Retinal pigment epithelial cell (primary cell): Measurements from ENCODE around the gene HSPA4.
"Not testable (repeated sequence)": the region's sequence is repeated elsewhere in the genome, so short reads cannot be mapped to it uniquely, and the experiment has no call there.

Experiments used
- DNase-seq: peaks from one replicate; pipeline ENCODE4 v3.0.0-alpha.2; 2010; ENCODE audit warnings: low read depth
- H3K4me3 ChIP-seq: 2 replicates; pipeline ENCODE4 v1.5.1; 2011; ENCODE audit warnings: mild to moderate bottlenecking, low read length, control low read depth, moderate library complexity
- TF ChIP-seq, protein P1 (sequence below): conservative IDR thresholded peaks from 2 replicates; pipeline ENCODE4 v1.5.1; 2011; ENCODE audit warnings: low read depth, low read length, control low read depth, inconsistent platforms

HSPA4 gene

DNA sequence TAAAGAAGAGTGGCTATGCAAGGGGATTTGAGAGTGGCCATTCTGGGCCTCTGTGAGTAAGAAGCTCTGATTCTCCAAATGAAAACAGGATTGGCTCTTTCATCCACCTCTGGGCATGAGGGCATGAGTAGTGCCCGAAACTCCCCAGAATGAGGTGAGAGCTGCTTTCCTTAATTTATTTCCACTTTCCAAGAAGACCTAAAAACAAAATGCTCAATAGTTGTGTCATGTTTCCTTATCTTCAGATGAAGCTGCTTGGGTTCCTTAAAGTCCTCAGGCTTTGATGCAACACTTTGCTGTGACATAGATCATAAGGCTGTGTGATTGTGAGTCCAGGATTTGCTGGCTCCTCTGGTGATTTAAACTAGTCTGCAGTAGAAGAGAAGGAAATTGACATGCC is 22.4 kb upstream of the HSPA4 start:
- TF ChIP-seq, protein P1, sequence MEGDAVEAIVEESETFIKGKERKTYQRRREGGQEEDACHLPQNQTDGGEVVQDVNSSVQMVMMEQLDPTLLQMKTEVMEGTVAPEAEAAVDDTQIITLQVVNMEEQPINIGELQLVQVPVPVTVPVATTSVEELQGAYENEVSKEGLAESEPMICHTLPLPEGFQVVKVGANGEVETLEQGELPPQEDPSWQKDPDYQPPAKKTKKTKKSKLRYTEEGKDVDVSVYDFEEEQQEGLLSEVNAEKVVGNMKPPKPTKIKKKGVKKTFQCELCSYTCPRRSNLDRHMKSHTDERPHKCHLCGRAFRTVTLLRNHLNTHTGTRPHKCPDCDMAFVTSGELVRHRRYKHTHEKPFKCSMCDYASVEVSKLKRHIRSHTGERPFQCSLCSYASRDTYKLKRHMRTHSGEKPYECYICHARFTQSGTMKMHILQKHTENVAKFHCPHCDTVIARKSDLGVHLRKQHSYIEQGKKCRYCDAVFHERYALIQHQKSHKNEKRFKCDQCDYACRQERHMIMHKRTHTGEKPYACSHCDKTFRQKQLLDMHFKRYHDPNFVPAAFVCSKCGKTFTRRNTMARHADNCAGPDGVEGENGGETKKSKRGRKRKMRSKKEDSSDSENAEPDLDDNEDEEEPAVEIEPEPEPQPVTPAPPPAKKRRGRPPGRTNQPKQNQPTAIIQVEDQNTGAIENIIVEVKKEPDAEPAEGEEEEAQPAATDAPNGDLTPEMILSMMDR, result no peak
- no peak for DNase-seq
- H3K4me3 ChIP-seq, result no peak overlapping the region

DNA sequence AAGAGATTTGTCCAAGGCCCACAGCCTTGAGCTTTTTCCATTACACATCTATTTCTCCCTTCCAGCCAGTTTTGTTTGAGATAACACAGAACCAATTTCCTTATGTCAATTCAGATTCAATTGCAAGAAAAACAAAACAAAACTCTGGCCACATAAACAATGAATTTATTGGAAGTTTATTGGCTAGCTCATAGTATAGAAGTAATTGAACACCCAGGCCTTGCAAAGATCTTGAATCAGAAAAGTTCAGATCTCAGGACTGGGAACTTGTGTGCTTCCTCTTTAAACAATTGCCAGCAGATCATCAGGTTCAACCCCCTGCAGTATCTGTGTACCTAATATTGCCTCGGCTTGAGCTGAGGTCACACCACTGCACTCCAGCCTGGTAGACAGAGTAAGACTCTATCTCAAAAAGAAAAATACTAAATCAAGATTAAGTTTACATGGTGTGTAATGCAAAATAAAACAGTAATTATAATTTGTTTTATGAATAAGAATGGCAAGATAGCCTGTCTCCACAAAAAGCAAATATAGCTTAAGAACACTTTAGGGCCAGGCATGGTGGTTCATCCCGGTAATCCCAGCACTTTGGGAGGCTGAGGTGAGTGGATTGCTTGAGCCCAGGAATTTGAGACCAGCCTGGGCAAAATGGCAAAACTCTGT is 21.3 kb upstream of the HSPA4 start:
- TF ChIP-seq, protein P1, result no peak
- H3K4me3 ChIP-seq, result no peak overlapping the region
- DNase-seq, result no peak

DNA sequence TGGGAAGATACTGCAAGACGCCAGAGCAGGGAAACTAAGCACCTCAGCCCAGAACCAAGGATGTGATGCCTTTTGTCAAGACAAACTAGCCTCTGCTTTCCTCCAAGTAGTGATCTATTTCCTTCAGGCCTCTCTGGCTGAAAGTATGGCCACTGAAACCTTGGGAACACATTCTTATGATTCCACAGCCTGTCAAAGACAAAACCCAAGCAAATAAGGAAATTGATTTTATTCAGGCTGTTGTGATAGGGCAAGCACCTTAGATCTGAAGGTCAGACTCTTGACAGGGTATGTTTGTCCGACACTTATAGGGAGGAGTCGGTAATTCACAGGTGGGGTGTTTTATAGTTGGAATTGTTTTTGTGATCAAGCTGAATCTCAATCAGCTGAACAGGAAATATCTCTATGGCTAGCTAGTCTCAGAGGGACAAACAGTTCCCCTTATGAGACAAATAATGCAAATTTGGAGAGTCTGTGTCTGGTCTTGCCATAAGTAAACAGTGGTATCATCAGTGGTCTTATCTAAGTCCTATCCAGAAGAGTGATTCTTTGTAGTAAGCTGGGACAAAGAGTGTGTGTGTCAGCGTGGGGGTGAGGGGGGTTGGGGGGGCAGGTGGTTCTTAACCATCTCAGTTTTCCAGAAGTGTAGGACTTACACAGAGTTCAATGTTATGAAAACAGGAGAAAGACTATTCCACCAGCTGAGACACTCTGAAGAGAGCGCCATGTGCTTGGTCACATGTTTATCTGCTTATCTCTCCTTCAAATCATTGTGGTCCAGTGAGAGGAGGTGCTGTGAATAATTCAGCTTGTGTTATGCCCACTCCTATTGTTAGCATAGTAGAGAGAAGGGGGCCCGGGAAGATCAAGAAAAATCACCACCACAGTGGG is 18.7 kb upstream of the HSPA4 start:
- TF ChIP-seq, protein P1, result no peak
- no peak for DNase-seq
- no peak overlapping the region for H3K4me3 ChIP-seq

DNA sequence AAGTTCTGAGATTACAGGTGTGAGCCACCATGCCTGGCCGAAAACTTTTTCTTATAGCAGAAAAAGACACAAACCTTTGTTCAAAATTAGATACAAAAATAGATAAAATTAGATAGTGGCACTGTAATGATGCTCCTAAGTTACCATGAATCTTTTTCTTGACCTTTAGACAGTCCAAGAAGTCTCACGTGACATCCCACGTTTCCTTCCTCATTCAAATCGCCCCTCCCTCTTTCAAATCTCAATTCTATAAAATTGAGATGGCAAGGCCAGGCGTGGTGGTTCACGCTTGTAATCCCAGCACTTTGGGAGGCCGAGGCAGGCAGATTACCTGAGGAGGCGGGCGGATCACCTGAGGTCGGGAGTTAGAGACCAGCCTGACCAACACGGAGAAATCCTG is 17.7 kb upstream of the HSPA4 start:
- DNase-seq, result no peak
- no peak overlapping the region for H3K4me3 ChIP-seq
- TF ChIP-seq, protein P1, result no peak

DNA sequence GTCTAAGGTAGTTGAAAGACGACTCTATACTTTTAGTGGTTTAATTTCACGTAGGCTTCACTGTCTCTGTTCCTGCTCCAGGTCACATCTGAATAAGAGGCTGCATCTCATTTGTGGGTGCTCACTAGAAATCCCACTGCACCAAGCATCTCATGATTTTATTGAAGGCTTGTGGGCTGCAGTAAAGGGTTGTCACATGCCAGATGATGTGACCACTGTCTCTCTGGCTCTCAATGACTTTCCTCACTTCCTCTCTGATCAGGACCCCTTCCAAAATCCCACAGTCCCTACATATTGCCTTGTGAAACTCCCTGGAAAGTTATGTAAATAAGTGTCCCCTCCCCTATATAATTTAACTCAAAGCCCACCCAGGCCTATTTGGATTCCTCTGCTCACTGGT is 16.6 kb upstream of the HSPA4 start:
- no peak for DNase-seq
- no peak overlapping the region for H3K4me3 ChIP-seq
- TF ChIP-seq, protein P1, result no peak

DNA sequence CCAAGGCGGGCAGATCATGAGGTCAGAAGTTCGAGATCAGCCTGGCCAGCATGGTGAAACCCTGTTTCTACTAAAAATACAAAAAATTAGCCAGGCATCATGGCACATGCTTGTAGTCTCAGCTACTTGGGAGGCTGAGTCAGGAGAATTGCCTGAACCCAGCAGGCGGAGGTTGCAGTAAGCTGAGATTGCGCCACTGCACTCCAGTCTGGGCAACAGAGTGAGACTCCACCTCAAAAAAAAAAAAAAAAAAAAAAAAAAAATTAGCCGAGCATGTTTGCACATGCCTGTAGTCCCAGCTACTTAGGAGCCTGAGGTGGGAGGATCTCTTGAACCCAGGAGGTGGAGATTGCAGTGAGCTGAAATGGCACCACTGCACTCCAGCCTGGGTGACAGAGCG is 15.1 kb upstream of the HSPA4 start:
- not testable (repeated sequence) for H3K4me3 ChIP-seq, DNase-seq

DNA sequence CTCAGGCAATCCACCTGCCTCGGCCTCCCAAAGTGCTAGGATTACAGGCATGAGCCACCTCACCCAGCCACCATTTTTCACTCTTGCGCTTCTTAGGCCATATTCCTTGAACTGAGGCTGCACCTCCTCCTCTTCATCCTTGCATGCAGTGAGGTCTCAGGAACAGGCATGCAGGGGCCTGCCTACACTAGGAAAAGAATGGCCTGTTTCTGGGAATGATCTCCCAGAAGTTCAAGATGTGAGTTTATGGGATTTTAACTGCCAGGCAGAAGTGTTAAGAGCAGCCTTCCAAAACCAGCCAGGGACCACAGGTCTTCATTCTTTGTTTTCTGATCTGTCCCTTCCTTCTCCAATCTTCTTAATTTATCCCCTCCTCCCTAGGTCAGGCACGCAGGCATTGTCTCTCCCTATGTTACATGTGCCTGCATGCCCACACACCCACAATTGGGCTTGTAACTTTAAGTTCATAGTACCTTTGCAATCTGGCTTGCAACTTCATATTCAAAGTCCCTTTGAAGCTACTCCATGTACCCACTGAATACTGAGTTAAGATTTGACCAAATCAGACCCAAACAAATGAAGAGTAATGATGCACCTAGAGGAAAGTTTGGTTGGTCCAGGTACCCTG is 10.5 kb upstream of the HSPA4 start:
- no peak for DNase-seq
- H3K4me3 ChIP-seq, result no peak overlapping the region

More for the DNA sequence above, 10.5 kb upstream of the HSPA4 start:
- TF ChIP-seq, protein P1, result no peak
